ENCODE data around the gene GRID1.
"Not testable (repeated sequence)": the region's sequence is repeated elsewhere in the genome, so short reads cannot be mapped to it uniquely, and the experiment has no call there.

The GRID1 gene

DNA sequence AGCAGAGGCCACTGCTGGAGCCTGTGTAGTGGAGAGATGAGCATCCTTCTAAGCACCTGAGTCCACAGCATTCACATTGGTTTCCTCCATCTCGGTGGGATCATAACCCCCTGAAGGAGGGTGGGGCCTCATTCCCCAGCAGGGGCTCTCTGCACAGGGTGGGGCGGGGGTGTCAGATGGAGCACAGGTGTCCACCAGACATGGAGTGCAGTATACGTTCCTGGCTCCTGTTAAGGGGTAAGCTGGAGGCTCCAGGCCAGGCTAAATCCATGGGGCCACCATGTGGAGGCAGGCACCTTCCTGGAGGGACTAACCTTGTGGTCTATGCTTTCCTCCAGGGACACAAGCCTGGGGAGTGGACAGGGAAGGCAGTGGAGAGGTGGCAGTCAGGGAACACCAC, 252.6 kb downstream of the GRID1 start:
- Histone ChIP-seq H3K4me1 (ENCODE audit: control insufficient read depth in 2 of 2, insufficient read depth in 2 of 2, low read length in 2 of 2) (no peaks in the 10 kb centered on the region), H3K9me3 (ENCODE audit: control insufficient read depth in 2 of 2, low read length in 2 of 2) (no peaks in the 10 kb centered on the region), H3K27ac (ENCODE audit: low read depth in 2 of 2, low read length in 2 of 2) (no peak overlapping the region), H3K36me3 (ENCODE audit: control insufficient read depth in 2 of 2, insufficient read depth in 2 of 2, low read length in 2 of 2) (no peaks in the 10 kb centered on the region), H3K27me3 (ENCODE audit: control insufficient read depth in 2 of 2, insufficient read depth in 2 of 2, low read length in 2 of 2) (no peaks in the 10 kb centered on the region), H3K4me3 (ENCODE audit: low read length in 2 of 2) (no peak overlapping the region), H3K9ac (ENCODE audit: low read depth in 1 of 2, low read length in 2 of 2) (no peak overlapping the region)

DNA sequence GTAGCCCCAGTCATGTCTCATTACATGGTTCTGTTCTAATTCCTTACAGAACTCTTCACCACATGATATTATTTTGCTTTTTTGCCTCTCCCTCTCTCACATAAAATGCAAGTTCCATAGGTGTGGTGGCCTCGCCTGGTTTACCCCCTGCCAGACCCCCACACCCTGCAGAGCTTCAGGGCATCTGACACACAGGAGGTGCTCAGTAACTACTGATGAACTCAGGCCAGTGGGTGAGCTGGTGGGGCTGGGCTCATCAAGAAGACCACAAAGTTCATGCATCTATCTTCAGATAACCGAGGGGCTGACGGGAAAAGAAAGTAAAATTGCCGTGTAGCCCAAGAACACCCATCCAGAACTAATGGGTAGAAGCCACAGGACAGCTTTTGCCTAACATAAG, 253.1 kb downstream of the GRID1 start:
- Histone ChIP-seq H3K36me3 (ENCODE audit: control insufficient read depth in 2 of 2, insufficient read depth in 2 of 2, low read length in 2 of 2) (no peaks in the 10 kb centered on the region), H3K4me3 (ENCODE audit: low read length in 2 of 2) (no peak overlapping the region), H3K4me1 (ENCODE audit: control insufficient read depth in 2 of 2, insufficient read depth in 2 of 2, low read length in 2 of 2) (no peaks in the 10 kb centered on the region), H3K27me3 (ENCODE audit: control insufficient read depth in 2 of 2, insufficient read depth in 2 of 2, low read length in 2 of 2) (no peaks in the 10 kb centered on the region), H3K27ac (ENCODE audit: low read depth in 2 of 2, low read length in 2 of 2) (no peak overlapping the region), H3K9me3 (ENCODE audit: control insufficient read depth in 2 of 2, low read length in 2 of 2) (no peaks in the 10 kb centered on the region), H3K9ac (ENCODE audit: low read depth in 1 of 2, low read length in 2 of 2) (no peak overlapping the region)

DNA sequence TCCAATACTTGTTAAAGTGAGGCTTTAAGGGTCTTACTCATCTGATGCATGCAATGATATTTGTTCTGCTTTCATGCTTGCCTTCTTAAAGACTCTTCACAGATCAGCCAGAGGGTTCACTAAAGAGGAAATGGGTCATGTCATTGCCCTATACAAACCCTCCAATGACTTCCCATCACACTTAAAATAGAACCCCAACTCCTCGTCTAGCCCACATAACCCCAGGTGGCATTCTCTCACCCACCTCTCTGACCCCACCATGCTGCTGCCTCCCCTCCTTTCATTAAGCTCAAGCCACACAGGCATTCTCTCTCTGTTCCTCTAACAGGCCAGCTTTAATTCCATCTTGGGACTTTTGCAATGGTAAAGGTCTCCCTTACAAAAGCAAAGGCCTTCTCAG, 253.6 kb downstream of the GRID1 start:
- no peak overlapping the region for H3K27ac ChIP-seq (ENCODE audit: low read depth in 2 of 2, low read length in 2 of 2)

DNA sequence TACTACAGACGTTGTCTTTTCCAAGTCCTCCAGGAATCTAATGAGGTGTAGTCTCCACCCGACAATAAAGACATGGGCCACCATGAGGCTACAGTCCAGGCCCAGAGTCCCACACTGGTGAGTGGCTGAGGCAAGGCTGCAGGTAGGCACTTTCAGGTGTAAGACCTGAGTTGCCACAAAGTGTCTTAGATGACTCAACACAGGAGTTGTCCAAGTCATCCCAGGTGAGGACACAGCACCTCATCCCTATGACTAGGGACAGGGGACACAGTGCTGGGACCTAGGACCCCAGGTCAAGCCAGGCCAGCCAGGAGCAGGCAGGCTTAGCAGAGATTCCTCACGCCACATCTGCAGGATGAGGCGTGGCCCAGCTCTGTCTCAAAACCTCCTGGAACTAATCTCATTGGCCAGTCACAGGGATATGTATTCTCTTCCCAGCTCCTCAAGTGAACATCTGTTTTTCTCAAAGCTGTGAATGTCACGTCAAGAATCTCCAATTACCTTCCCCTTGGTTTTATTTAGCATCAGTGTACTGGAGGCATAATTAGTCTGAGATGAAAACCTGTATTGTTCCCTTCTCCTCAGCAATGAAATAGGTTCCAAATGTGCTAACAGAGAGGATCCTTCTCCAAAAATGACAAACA, 254.6 kb downstream of the GRID1 start:
- Histone ChIP-seq H3K9ac (ENCODE audit: low read depth in 1 of 2, low read length in 2 of 2) (no peak overlapping the region), H3K36me3 (ENCODE audit: control insufficient read depth in 2 of 2, insufficient read depth in 2 of 2, low read length in 2 of 2) (no peaks in the 10 kb centered on the region), H3K4me1 (ENCODE audit: control insufficient read depth in 2 of 2, insufficient read depth in 2 of 2, low read length in 2 of 2) (no peaks in the 10 kb centered on the region), H3K4me3 (ENCODE audit: low read length in 2 of 2) (no peak overlapping the region), H3K27me3 (ENCODE audit: control insufficient read depth in 2 of 2, insufficient read depth in 2 of 2, low read length in 2 of 2) (no peaks in the 10 kb centered on the region), H3K27ac (ENCODE audit: low read depth in 2 of 2, low read length in 2 of 2) (no peak overlapping the region), H3K9me3 (ENCODE audit: control insufficient read depth in 2 of 2, low read length in 2 of 2) (no peaks in the 10 kb centered on the region)

More for the DNA sequence above, 253.6 kb downstream of the GRID1 start:
- no peaks in the 10 kb centered on the region for H3K9me3 ChIP-seq (ENCODE audit: control insufficient read depth in 2 of 2, low read length in 2 of 2)
- H3K4me1 ChIP-seq (ENCODE audit: control insufficient read depth in 2 of 2, insufficient read depth in 2 of 2, low read length in 2 of 2): no peaks in the 10 kb centered on the region
- H3K4me3 ChIP-seq (ENCODE audit: low read length in 2 of 2): no peak overlapping the region
- H3K27me3 ChIP-seq (ENCODE audit: control insufficient read depth in 2 of 2, insufficient read depth in 2 of 2, low read length in 2 of 2): no peaks in the 10 kb centered on the region
- no peak overlapping the region for H3K9ac ChIP-seq (ENCODE audit: low read depth in 1 of 2, low read length in 2 of 2)
- no peaks in the 10 kb centered on the region for H3K36me3 ChIP-seq (ENCODE audit: control insufficient read depth in 2 of 2, insufficient read depth in 2 of 2, low read length in 2 of 2)

DNA sequence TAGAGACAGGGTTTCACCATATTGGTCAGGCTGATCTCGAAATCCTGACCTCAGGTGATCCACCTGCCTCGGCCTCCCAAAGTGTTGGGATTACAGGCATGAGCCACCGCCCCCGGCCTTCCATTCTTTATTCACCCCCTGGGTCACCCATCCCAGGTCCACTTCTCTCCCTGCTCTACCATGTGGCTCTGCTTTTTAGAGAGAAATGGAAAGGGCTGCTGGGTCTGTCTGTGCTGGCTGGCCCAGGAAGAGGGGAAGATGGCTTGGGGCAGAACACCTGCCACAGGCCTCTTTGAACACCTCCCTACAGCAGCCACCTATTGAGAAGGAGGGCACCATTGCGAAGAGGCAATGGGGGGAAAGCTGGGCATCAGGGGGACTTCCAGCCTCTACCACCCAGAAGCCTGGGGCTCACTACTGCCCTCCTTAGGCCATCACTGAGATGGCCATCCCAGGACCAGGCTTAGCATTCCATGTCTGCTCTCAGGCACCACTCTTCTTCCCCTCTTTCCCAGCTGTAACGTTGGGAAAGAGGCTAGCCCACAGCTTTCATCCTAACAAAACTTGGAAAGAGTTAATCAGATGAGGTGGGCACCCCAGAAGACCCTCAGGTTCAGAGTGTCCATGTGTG, 256.3 kb downstream of the GRID1 start:
- Histone ChIP-seq H3K4me1 (ENCODE audit: control insufficient read depth in 2 of 2, insufficient read depth in 2 of 2, low read length in 2 of 2) (no peaks in the 10 kb centered on the region), H3K27ac (ENCODE audit: low read depth in 2 of 2, low read length in 2 of 2) (no peak overlapping the region), H3K27me3 (ENCODE audit: control insufficient read depth in 2 of 2, insufficient read depth in 2 of 2, low read length in 2 of 2) (no peaks in the 10 kb centered on the region), H3K9me3 (ENCODE audit: control insufficient read depth in 2 of 2, low read length in 2 of 2) (no peaks in the 10 kb centered on the region), H3K36me3 (ENCODE audit: control insufficient read depth in 2 of 2, insufficient read depth in 2 of 2, low read length in 2 of 2) (no peaks in the 10 kb centered on the region), H3K4me3 (ENCODE audit: low read length in 2 of 2) (no peak overlapping the region), H3K9ac (ENCODE audit: low read depth in 1 of 2, low read length in 2 of 2) (no peak overlapping the region)

DNA sequence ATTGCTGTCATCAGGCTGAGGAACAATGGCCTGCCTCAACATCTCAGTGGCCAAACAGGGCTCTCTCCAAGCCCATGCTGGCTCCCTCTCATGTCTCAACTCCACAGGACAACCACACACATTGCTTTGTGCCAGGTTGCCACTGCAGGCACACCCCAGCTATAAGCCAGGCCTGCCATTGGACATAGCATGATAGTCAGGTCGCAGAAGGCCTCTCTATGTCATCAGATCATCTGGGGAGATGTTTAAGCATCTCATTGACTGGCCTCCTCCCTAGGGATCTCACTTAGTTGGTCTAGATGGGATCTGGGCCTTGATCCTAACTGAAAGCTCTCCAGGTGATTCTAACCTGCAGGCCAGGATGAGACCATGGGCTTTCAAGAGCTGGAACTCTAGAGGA, 257.2 kb downstream of the GRID1 start:
- no peaks in the 10 kb centered on the region for H3K36me3 ChIP-seq (ENCODE audit: control insufficient read depth in 2 of 2, insufficient read depth in 2 of 2, low read length in 2 of 2)
- H3K4me3 ChIP-seq (ENCODE audit: low read length in 2 of 2): no peak overlapping the region
- H3K27ac ChIP-seq (ENCODE audit: low read depth in 2 of 2, low read length in 2 of 2): no peak overlapping the region
- no peaks in the 10 kb centered on the region for H3K27me3 ChIP-seq (ENCODE audit: control insufficient read depth in 2 of 2, insufficient read depth in 2 of 2, low read length in 2 of 2)
- no peak overlapping the region for H3K9ac ChIP-seq (ENCODE audit: low read depth in 1 of 2, low read length in 2 of 2)
- no peaks in the 10 kb centered on the region for H3K4me1 ChIP-seq (ENCODE audit: control insufficient read depth in 2 of 2, insufficient read depth in 2 of 2, low read length in 2 of 2)
- H3K9me3 ChIP-seq (ENCODE audit: control insufficient read depth in 2 of 2, low read length in 2 of 2): no peaks in the 10 kb centered on the region

DNA sequence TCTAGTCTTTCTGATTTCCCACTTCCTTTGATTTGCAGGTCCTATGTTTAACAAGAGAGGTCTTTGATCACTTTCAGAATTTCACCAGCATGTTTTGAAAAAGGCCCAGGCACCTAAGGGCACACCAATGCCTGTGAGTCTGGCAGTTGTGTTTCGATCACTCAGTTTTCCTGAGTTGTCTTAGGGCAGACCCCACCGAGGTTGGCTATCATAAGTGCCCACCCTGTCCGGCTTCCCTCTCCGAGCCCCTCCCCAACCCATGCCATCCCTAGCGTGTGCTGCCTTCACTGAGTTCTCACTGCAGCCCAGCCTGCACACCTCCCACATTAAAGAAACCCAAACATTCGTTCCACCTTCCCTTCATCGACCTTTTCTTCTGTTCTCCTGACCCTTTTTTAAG, 257.9 kb downstream of the GRID1 start:
- no peaks in the 10 kb centered on the region for H3K4me1 ChIP-seq (ENCODE audit: control insufficient read depth in 2 of 2, insufficient read depth in 2 of 2, low read length in 2 of 2)
- H3K9ac ChIP-seq (ENCODE audit: low read depth in 1 of 2, low read length in 2 of 2): no peak overlapping the region
- H3K27ac ChIP-seq (ENCODE audit: low read depth in 2 of 2, low read length in 2 of 2): no peak overlapping the region
- no peaks in the 10 kb centered on the region for H3K27me3 ChIP-seq (ENCODE audit: control insufficient read depth in 2 of 2, insufficient read depth in 2 of 2, low read length in 2 of 2)
- no peaks in the 10 kb centered on the region for H3K9me3 ChIP-seq (ENCODE audit: control insufficient read depth in 2 of 2, low read length in 2 of 2)
- H3K4me3 ChIP-seq (ENCODE audit: low read length in 2 of 2): no peak overlapping the region
- H3K36me3 ChIP-seq (ENCODE audit: control insufficient read depth in 2 of 2, insufficient read depth in 2 of 2, low read length in 2 of 2): no peaks in the 10 kb centered on the region

DNA sequence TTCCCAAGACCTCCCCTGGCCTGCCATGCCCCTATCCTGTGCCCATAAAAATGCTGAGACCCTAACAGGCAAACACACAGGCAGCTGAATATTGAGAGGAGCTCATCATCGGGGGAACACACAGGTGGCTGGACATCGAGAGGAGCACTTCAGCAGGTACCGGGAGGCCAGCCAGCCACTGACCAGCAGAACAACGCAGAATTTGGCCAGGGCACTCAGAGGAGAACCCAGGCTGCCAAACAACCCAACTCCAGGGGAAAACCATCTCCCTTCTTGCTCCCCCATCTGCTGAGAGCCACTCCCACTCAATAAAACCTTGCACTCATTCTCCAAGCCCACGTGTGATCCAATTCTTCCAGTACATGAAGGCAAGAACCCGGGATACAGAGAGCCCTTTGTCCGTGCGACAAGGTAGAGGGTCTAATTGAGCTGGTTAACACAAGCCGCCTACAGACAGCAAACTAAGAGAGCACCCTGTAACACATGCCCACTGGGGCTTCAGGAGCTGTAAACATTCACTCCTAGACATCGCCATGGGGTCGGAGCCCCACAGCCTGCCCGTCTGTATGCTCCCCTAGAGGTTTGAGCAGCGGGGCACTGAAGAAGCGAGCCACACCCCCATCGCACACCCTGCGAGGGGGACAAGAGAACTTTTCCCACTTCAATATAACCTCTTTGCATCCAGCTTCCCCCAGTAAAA, 258.8 kb downstream of the GRID1 start:
- H3K9ac ChIP-seq (ENCODE audit: low read depth in 1 of 2, low read length in 2 of 2); H3K9me3 ChIP-seq (ENCODE audit: control insufficient read depth in 2 of 2, low read length in 2 of 2); H3K27me3 ChIP-seq (ENCODE audit: control insufficient read depth in 2 of 2, insufficient read depth in 2 of 2, low read length in 2 of 2); H3K27ac ChIP-seq (ENCODE audit: low read depth in 2 of 2, low read length in 2 of 2); H3K4me1 ChIP-seq (ENCODE audit: control insufficient read depth in 2 of 2, insufficient read depth in 2 of 2, low read length in 2 of 2); H3K36me3 ChIP-seq (ENCODE audit: control insufficient read depth in 2 of 2, insufficient read depth in 2 of 2, low read length in 2 of 2); H3K4me3 ChIP-seq (ENCODE audit: low read length in 2 of 2): not testable (repeated sequence)

DNA sequence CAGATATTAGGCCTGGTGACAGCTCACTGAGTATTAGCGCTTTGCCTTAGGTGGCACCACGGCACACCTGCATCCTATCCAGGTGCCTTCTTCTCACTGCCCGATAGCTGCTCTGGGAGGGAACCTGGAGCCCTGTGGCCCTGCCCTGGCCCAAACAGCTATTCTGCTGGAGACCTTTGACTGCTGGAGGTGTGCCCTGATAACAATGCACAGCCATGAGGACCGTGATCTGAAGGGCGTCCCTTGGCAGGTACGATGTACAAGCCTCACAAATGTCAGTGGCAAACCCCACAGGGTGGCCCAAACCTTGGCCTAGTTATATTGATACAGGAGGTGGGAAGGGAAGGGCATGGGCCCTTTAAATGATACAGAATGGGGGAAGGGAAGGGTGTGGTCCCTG, 259.5 kb downstream of the GRID1 start:
- Histone ChIP-seq H3K27me3 (ENCODE audit: control insufficient read depth in 2 of 2, insufficient read depth in 2 of 2, low read length in 2 of 2) (no peaks in the 10 kb centered on the region), H3K27ac (ENCODE audit: low read depth in 2 of 2, low read length in 2 of 2) (no peak overlapping the region), H3K9ac (ENCODE audit: low read depth in 1 of 2, low read length in 2 of 2) (no peak overlapping the region), H3K4me3 (ENCODE audit: low read length in 2 of 2) (no peak overlapping the region), H3K9me3 (ENCODE audit: control insufficient read depth in 2 of 2, low read length in 2 of 2) (no peaks in the 10 kb centered on the region), H3K4me1 (ENCODE audit: control insufficient read depth in 2 of 2, insufficient read depth in 2 of 2, low read length in 2 of 2) (no peaks in the 10 kb centered on the region), H3K36me3 (ENCODE audit: control insufficient read depth in 2 of 2, insufficient read depth in 2 of 2, low read length in 2 of 2) (no peaks in the 10 kb centered on the region)

DNA sequence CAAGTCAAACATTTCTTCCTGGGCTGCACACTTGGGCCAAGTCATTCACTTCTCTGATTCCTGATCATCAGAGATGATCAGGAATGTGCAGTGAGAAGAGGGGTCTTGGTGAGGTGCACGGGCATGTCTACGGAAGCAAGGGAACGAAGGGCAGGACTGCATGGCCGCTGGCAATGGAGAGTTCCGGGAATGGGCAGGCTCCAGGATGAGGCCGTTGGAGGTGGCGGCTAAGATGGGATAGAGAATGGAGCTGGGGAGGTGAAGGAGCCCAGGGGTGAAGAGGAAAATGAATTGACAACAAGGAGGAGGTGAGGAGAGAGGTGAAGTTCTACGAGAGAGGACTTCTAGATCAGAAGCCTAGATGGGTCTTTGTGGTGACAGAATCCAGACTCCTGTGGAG, 260.0 kb downstream of the GRID1 start:
- no peaks in the 10 kb centered on the region for H3K27me3 ChIP-seq (ENCODE audit: control insufficient read depth in 2 of 2, insufficient read depth in 2 of 2, low read length in 2 of 2)
- no peaks in the 10 kb centered on the region for H3K4me1 ChIP-seq (ENCODE audit: control insufficient read depth in 2 of 2, insufficient read depth in 2 of 2, low read length in 2 of 2)
- H3K9me3 ChIP-seq (ENCODE audit: control insufficient read depth in 2 of 2, low read length in 2 of 2): no peaks in the 10 kb centered on the region
- no peak overlapping the region for H3K4me3 ChIP-seq (ENCODE audit: low read length in 2 of 2)
- no peaks in the 10 kb centered on the region for H3K36me3 ChIP-seq (ENCODE audit: control insufficient read depth in 2 of 2, insufficient read depth in 2 of 2, low read length in 2 of 2)
- no peak overlapping the region for H3K9ac ChIP-seq (ENCODE audit: low read depth in 1 of 2, low read length in 2 of 2)
- no peak overlapping the region for H3K27ac ChIP-seq (ENCODE audit: low read depth in 2 of 2, low read length in 2 of 2)
